Common myeloid progenitor, CD34-positive (primary cell): Measurements from ENCODE around the gene CHST13.

ENCODE experiments used
- CTCF ChIA-PET: fragments of 350-600 bp; sonication (Branson Sonifier 250); formaldehyde crosslinking; loops from one replicate; lab custom pipeline; 2021; ENCODE audit warnings: antibody characterized with exemption; lab: Charles Lee
- POLR2A ChIA-PET: fragments of 350-600 bp; sonication (Branson Sonifier 250); formaldehyde crosslinking; loops from one replicate; lab custom pipeline; 2021; ENCODE audit warnings: antibody characterized with exemption; lab: Charles Lee
- DNase-seq, 3 donors: peaks; one replicate each; pipeline versions ENCODE4 v3.0.0 to v3.0.0-alpha.2; 2013
- H3K27ac ChIP-seq, 2 experiments: 1 replicate in 1 of 2; 2 replicates in 1 of 2; pipeline ENCODE4 v1.7.0; 2013; ENCODE audit warnings: inconsistent platforms in 2 of 2, low read length in 2 of 2, mild to moderate bottlenecking in 2 of 2, low read depth in 1 of 2, moderate library complexity in 1 of 2; ENCODE audit not compliant: severe bottlenecking in 2 of 2, insufficient read depth in 1 of 2, poor library complexity in 1 of 2
- H3K27me3 ChIP-seq, 5 experiments: replicated peaks in 2 of 5; 1 replicate in 3 of 5; 2 replicates in 2 of 5; pipeline versions ENCODE4 v1.6.1 to v1.7.0; 2013; ENCODE audit warnings: low read length in 4 of 5, mild to moderate bottlenecking in 2 of 5, moderate library complexity in 2 of 5, inconsistent platforms in 1 of 5; ENCODE audit not compliant: insufficient read depth in 5 of 5, control insufficient read depth in 4 of 5
- H3K36me3 ChIP-seq, 4 experiments: 1 replicate in 2 of 4; 2 replicates in 2 of 4; pipeline versions ENCODE4 v1.6.1 to v1.7.0; 2013; ENCODE audit warnings: low read length in 3 of 4, control low read depth in 1 of 4, mild to moderate bottlenecking in 1 of 4; ENCODE audit not compliant: control insufficient read depth in 4 of 4, insufficient read depth in 4 of 4
- H3K4me1 ChIP-seq, 4 experiments: 1 replicate in 3 of 4; 2 replicates in 1 of 4; pipeline versions ENCODE4 v1.6.1 to v1.7.1; 2013; ENCODE audit warnings: low read length in 3 of 4, mild to moderate bottlenecking in 3 of 4, control low read depth in 1 of 4, inconsistent platforms in 1 of 4, moderate library complexity in 1 of 4; ENCODE audit not compliant: control insufficient read depth in 4 of 4, insufficient read depth in 4 of 4; ENCODE audit errors: control extremely low read depth in 1 of 4
- H3K4me3 ChIP-seq, 7 experiments: 1 replicate in 4 of 7; 2 replicates in 3 of 7; pipeline versions ENCODE4 v1.5.1 to v1.7.0; 2013; ENCODE audit warnings: mild to moderate bottlenecking in 7 of 7, low read length in 6 of 7, moderate library complexity in 6 of 7, inconsistent platforms in 2 of 7, low read depth in 2 of 7, control low read depth in 1 of 7; ENCODE audit not compliant: insufficient read depth in 4 of 7, control insufficient read depth in 1 of 7; ENCODE audit errors: extremely low read depth in 1 of 7
- H3K9me3 ChIP-seq, 5 experiments: 1 replicate in 4 of 5; 2 replicates in 1 of 5; pipeline versions ENCODE4 v1.6.1 to v1.7.1; 2013; ENCODE audit warnings: low read length in 4 of 5, mild to moderate bottlenecking in 2 of 5, inconsistent platforms in 1 of 5, low read depth in 1 of 5, moderate library complexity in 1 of 5; ENCODE audit not compliant: control insufficient read depth in 4 of 5, insufficient read depth in 2 of 5; ENCODE audit errors: control extremely low read depth in 1 of 5
- WGBS: methylation state at CpG from one replicate; pipeline ENCODE4 v1.1.5; 2013; ENCODE audit not compliant: insufficient coverage; 5-methylcytosine and 5-hydroxymethylcytosine counted together

Gene CHST13

GRCh38 chr3:126512916-126513650 lies 10.9 kb upstream of the CHST13 start:
- ChIA-PET CTCF (interaction anchor here (1.2 kb wide), 1 partner anchor 10 kb away, joined by 5 read pairs; no protein-coding TSS in a partner anchor), POLR2A (interaction anchor here (0.7 kb wide), 1 partner anchor 1278 kb away, joined by 3 read pairs; no protein-coding TSS in a partner anchor)

GRCh38 chr3:126514161-126514560 lies 9.8 kb upstream of the CHST13 start:
- H3K4me1 ChIP-seq: peaks cover 1 to 19% (median 3%) of the 10 kb centered on the region in 4 experiments
- DNase-seq: no peak
- WGBS: 95% methylated on average over 11 of the region's 11 CpGs
- H3K27me3 ChIP-seq: no peaks in the 10 kb centered on the region
- no peaks in the 10 kb centered on the region for H3K9me3 ChIP-seq
- ChIA-PET POLR2A (no interaction called here), CTCF (interaction anchor here (1.5 kb wide), 1 partner anchor 43 kb away, joined by 3 read pairs; no protein-coding TSS in a partner anchor)
- no peaks in the 10 kb centered on the region for H3K36me3 ChIP-seq
- H3K4me3 ChIP-seq: no peak overlapping the region
- no peak overlapping the region for H3K27ac ChIP-seq

More at GRCh38 chr3:126512916-126513650, 10.9 kb upstream of the CHST13 start:
- no peaks in the 10 kb centered on the region for H3K9me3 ChIP-seq
- H3K4me1 ChIP-seq: peaks cover 1 to 15% (median 3%) of the 10 kb centered on the region in 4 experiments
- H3K36me3 ChIP-seq: no peaks in the 10 kb centered on the region
- no peak for DNase-seq
- no peaks in the 10 kb centered on the region for H3K27me3 ChIP-seq
- H3K27ac ChIP-seq: no peak overlapping the region
- H3K4me3 ChIP-seq: no peak overlapping the region
- WGBS: 97% methylated on average over 11 of the region's 12 CpGs

- no peak for DNase-seq
- no peaks in the 10 kb centered on the region for H3K9me3 ChIP-seq
- ChIA-PET POLR2A (no interaction called here), CTCF (interaction anchor here (1.5 kb wide), 1 partner anchor 44 kb away, joined by 3 read pairs; no protein-coding TSS in a partner anchor)
- H3K27ac ChIP-seq: no peak overlapping the region
- no peak overlapping the region for H3K4me3 ChIP-seq
- no peaks in the 10 kb centered on the region for H3K27me3 ChIP-seq
- WGBS: 91% methylated on average over 8 of the region's 8 CpGs
- no peaks in the 10 kb centered on the region for H3K36me3 ChIP-seq
- peaks cover 1 to 22% (median 3%) of the 10 kb centered on the region in 4 experiments for H3K4me1 ChIP-seq
Observed at GRCh38 chr3:126515066-126515706, 8.8 kb upstream of the CHST13 start.

GRCh38 chr3:126516152-126516935 lies 7.6 kb upstream of the CHST13 start:
- no peaks in the 10 kb centered on the region for H3K36me3 ChIP-seq
- H3K27ac ChIP-seq: no peak overlapping the region
- POLR2A ChIA-PET: no interaction called here
- CTCF ChIA-PET: no interaction called here
- DNase-seq: no peak
- no peak overlapping the region for H3K4me3 ChIP-seq
- H3K4me1 ChIP-seq: peaks cover 0 to 15% (median 2%) of the 10 kb centered on the region in 4 experiments
- H3K27me3 ChIP-seq: no peaks in the 10 kb centered on the region
- no peaks in the 10 kb centered on the region for H3K9me3 ChIP-seq
- 0% methylated on average over 1 of the region's 6 CpGs for WGBS

GRCh38 chr3:126516936-126517290 lies 7.0 kb upstream of the CHST13 start:
- Histone ChIP-seq H3K27me3 (no peaks in the 10 kb centered on the region), H3K27ac (no peak overlapping the region), H3K4me3 (no peak overlapping the region), H3K4me1 (peaks cover 0 to 10% (median under 1%) of the 10 kb centered on the region in 4 experiments), H3K9me3 (no peaks in the 10 kb centered on the region), H3K36me3 (no peaks in the 10 kb centered on the region)
- ChIA-PET CTCF (interaction anchor here (0.6 kb wide), 1 partner anchor 19 kb away, joined by 3 read pairs; no protein-coding TSS in a partner anchor), POLR2A (no interaction called here)
- DNase-seq: no peak
- WGBS: 96% methylated on average over 8 of the region's 9 CpGs

- CTCF ChIA-PET: interaction anchor here (0.6 to 3.0 kb wide), 3 partner anchors 8 to 30 kb away, joined by 3 to 15 read pairs (median 4); no protein-coding TSS in a partner anchor
- 93% methylated on average over 15 of the region's 16 CpGs for WGBS
- POLR2A ChIA-PET: no interaction called here
- Histone ChIP-seq H3K27me3 (no peaks in the 10 kb centered on the region), H3K4me1 (peaks cover 0 to 9% (median 3%) of the 10 kb centered on the region in 4 experiments), H3K9me3 (no peaks in the 10 kb centered on the region), H3K4me3 (no peak within 1 kb of the TSS), H3K36me3 (no peaks in the 10 kb centered on the region), H3K27ac (no peak within 1 kb of the TSS)
- DNase-seq: no peak
Observed at GRCh38 chr3:126517291-126517951, 6.5 kb upstream of the CHST13 start, which contains the start of gene UROC1. Gene UROC1, minus strand, starts transcription at chr3:126517773. Its CDS starts 54 bp downstream, at chr3:126517719.
